GM23338 (cell line): ENCODE data around the gene DUSP1. TPM values are rescaled to one million over a fixed set of nuclear protein-coding genes. Genes with fewer than 3 reads are reported as not detected.
"Not testable (repeated sequence)": the region's sequence is repeated elsewhere in the genome, so short reads cannot be mapped to it uniquely, and the experiment has no call there.

Source experiments
- ATAC-seq: fragments of 200-7000 bp; cut with Tn5 transposase; 3 replicates; pipeline ENCODE4 v1.9.1; 2020
- DNase-seq: peaks from one replicate; pipeline ENCODE4 v3.0.0-alpha.2; 2015; ENCODE audit warnings: low spot score
- H2AFZ ChIP-seq: fragments of 200-600 bp; sonication (generic); 2 replicates; pipeline ENCODE4 v1.8.0; 2016; ENCODE audit warnings: antibody characterized with exemption, mild to moderate bottlenecking, moderate library complexity
- H3F3A ChIP-seq: fragments of 200-600 bp; sonication (generic); replicated peaks from 2 replicates; pipeline ENCODE4 v1.8.0; 2017; ENCODE audit warnings: antibody characterized with exemption, mixed run types, low read depth
- H3K27ac ChIP-seq: fragments of 200-600 bp; sonication (generic); 2 replicates; pipeline ENCODE4 v1.6.1; 2016; ENCODE audit warnings: low read depth
- H3K27me3 ChIP-seq: fragments of 200-600 bp; sonication (generic); 2 replicates; pipeline ENCODE4 v1.8.0; 2016; ENCODE audit warnings: mild to moderate bottlenecking, mixed run types, moderate library complexity; ENCODE audit not compliant: insufficient read depth
- H3K36me3 ChIP-seq: fragments of 200-600 bp; sonication (generic); 2 replicates; pipeline ENCODE4 v1.8.0; 2016; ENCODE audit warnings: mild to moderate bottlenecking; ENCODE audit not compliant: insufficient read depth
- H3K4me1 ChIP-seq: fragments of 200-600 bp; sonication (generic); 2 replicates; pipeline ENCODE4 v1.8.0; 2016; ENCODE audit warnings: mild to moderate bottlenecking, moderate library complexity; ENCODE audit not compliant: insufficient read depth
- H3K4me2 ChIP-seq: fragments of 200-600 bp; sonication (generic); 2 replicates; pipeline ENCODE4 v1.7.1; 2017; ENCODE audit warnings: mixed run types
- H3K4me3 ChIP-seq: fragments of 200-600 bp; sonication (generic); 2 replicates; pipeline ENCODE4 v1.6.1; 2016; ENCODE audit warnings: mixed run types
- H3K79me2 ChIP-seq: fragments of 200-600 bp; sonication (generic); replicated peaks from 2 replicates; pipeline ENCODE4 v1.8.0; 2017; ENCODE audit warnings: mild to moderate bottlenecking; ENCODE audit not compliant: insufficient read depth
- H3K9me2 ChIP-seq: fragments of 200-600 bp; sonication (generic); 2 replicates; pipeline ENCODE4 v1.8.0; 2017; ENCODE audit not compliant: insufficient read depth
- H4K20me1 ChIP-seq: fragments of 200-600 bp; sonication (generic); replicated peaks from 2 replicates; pipeline ENCODE4 v1.8.0; 2017; ENCODE audit warnings: mild to moderate bottlenecking; ENCODE audit not compliant: insufficient read depth
- H3K27ac Mint-ChIP-seq: 2 replicates; pipeline ENCODE4 v1.8.0; 2020; ENCODE audit warnings: inconsistent platforms, mild to moderate bottlenecking, moderate library complexity, mixed read lengths
- H3K27me3 Mint-ChIP-seq: 3 replicates; pipeline ENCODE4 v1.8.0; 2022; ENCODE audit warnings: low read depth, mild to moderate bottlenecking, moderate library complexity, mixed read lengths, inconsistent platforms; ENCODE audit not compliant: insufficient read depth, poor library complexity
- H3K36me3 Mint-ChIP-seq: 3 replicates; pipeline ENCODE4 v1.8.0; 2021; ENCODE audit warnings: low read depth, mild to moderate bottlenecking, inconsistent platforms, moderate library complexity, mixed read lengths
- H3K4me1 Mint-ChIP-seq: 3 replicates; pipeline ENCODE4 v1.8.0; 2020; ENCODE audit warnings: mild to moderate bottlenecking, inconsistent platforms, mixed read lengths
- H3K4me3 Mint-ChIP-seq: 3 replicates; pipeline ENCODE4 v1.8.0; 2021; ENCODE audit warnings: moderate library complexity, mild to moderate bottlenecking, inconsistent platforms, mixed read lengths
- H3K9me3 Mint-ChIP-seq: 3 replicates; pipeline ENCODE4 v1.8.0; 2020; ENCODE audit warnings: moderate library complexity, mild to moderate bottlenecking, inconsistent platforms, mixed read lengths
- CREB1 ChIP-seq: fragments of 250-450 bp; sonication (Bioruptor Pico); IDR thresholded peaks from 2 replicates; pipeline ENCODE4 v1.5.0; 2020; ENCODE audit warnings: low read depth, mild to moderate bottlenecking, moderate library complexity
- EZH2 ChIP-seq: fragments of 200-600 bp; sonication (generic); IDR thresholded peaks from one replicate; pipeline ENCODE4 v1.8.0; 2017; ENCODE audit warnings: antibody characterized with exemption, mild to moderate bottlenecking, low read depth; ENCODE audit not compliant: unreplicated experiment
- EZH2phosphoT487 ChIP-seq: fragments of 200-600 bp; sonication (generic); IDR thresholded peaks from one replicate; pipeline ENCODE4 v1.8.1; 2018; ENCODE audit warnings: antibody characterized with exemption; ENCODE audit not compliant: unreplicated experiment
- JUNB ChIP-seq: IDR thresholded peaks from one replicate; pipeline ENCODE4 v1.6.1; 2016; ENCODE audit warnings: antibody characterized with exemption; ENCODE audit not compliant: unreplicated experiment
- NANOG ChIP-seq: IDR thresholded peaks from 2 replicates; pipeline ENCODE4 v1.6.1; 2016; ENCODE audit warnings: antibody characterized with exemption, borderline replicate concordance
- POLR2AphosphoS5 ChIP-seq: IDR thresholded peaks from 2 replicates; pipeline ENCODE4 v1.6.1; 2016; ENCODE audit warnings: antibody characterized with exemption, low read depth
- STAT1 ChIP-seq: IDR thresholded peaks from one replicate; pipeline ENCODE4 v1.6.1; 2016; ENCODE audit warnings: antibody characterized with exemption; ENCODE audit not compliant: unreplicated experiment
- ZNF114 ChIP-seq: fragments of 250-450 bp; sonication (Bioruptor Pico); IDR thresholded peaks from 2 replicates; pipeline ENCODE4 v1.5.0; 2020; ENCODE audit warnings: mild to moderate bottlenecking, moderate library complexity
- ZNF331 ChIP-seq: fragments of 250-450 bp; sonication (Bioruptor Pico); IDR thresholded peaks from 2 replicates; pipeline ENCODE4 v1.5.0; 2020; ENCODE audit warnings: low read depth, mild to moderate bottlenecking, moderate library complexity
- polyA plus RNA-seq: library from polyadenylated mRNA; unstranded; fragments of >200 nt; fragmentation: Nextera tagmentation; extraction: Ambion mirVana; gene quantifications from 2 replicates; pipeline ENCODE4 v1.2.1, GENCODE V29; 2016
- total RNA-seq: library from RNA; depleted of rRNA; stranded (reverse); fragments of >200 nt; shearing (Covaris generic); gene quantifications from 2 replicates; pipeline ENCODE4 v1.2.3, GENCODE V29; 2014
- TF ChIP-seq, protein P1 (sequence below): IDR thresholded peaks from one replicate; pipeline ENCODE4 v1.6.1; 2018; ENCODE audit warnings: antibody characterized with exemption; ENCODE audit not compliant: unreplicated experiment

The DUSP1 gene
- total and polyA plus RNA-seq, 2 experiments from 2014 or later = 9.7 to 17.2 TPM

DNA sequence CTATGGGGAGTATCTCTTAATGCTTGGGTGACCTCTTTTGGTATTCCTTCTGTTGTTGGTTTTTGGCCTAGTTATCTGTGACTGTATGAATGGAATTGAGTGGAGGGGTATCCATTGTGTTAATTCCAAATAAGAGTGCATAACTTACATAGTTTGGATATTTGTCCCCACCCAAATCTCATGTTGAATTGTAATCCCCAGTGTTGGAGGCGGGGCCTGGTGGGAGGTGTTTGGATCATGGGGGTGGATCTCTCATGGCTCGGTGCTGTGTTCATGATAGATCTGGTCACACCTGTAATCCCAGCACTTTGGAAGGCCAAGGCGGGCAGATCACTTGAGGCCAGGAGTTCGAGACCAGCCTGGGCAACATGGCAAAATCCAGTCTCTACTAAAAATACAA is 13.2 kb upstream of the DUSP1 start:
- H3K4me3 Mint-ChIP-seq, H3K27ac ChIP-seq, H4K20me1 ChIP-seq, H3K4me2 ChIP-seq, H3K27ac Mint-ChIP-seq, DNase-seq, H3K36me3 ChIP-seq, H3K4me1 Mint-ChIP-seq, H3K4me3 ChIP-seq, H3K27me3 ChIP-seq, H2AFZ ChIP-seq, H3F3A ChIP-seq, H3K79me2 ChIP-seq, H3K27me3 Mint-ChIP-seq, H3K36me3 Mint-ChIP-seq, H3K9me3 Mint-ChIP-seq, H3K9me2 ChIP-seq, ATAC-seq, H3K4me1 ChIP-seq: not testable (repeated sequence)

DNA sequence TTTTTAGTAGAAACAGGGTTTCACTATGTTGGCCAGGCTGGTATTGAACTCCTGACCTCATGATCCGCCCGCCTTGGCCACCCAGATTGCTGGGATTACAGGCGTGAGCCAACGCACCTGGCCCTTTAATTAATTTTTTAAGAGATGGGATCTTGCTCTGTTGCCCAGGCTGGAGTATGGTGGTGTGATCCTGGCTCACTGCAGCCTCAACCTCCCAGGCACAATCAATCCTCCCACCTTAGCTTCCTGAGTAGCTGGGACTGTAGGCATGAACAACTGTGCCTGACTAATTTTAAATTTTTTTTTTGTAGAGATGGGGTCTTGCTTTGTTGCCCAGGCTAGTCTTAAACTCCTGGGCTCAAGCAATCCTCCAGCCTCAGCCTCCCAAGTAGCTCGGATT is 12.3 kb upstream of the DUSP1 start:
- H3K4me2 ChIP-seq, H3K4me3 Mint-ChIP-seq, H3K9me3 Mint-ChIP-seq, H3K27ac Mint-ChIP-seq, H3K27me3 Mint-ChIP-seq, H3K27me3 ChIP-seq, DNase-seq, H3K4me3 ChIP-seq, ATAC-seq, H3K9me2 ChIP-seq, H3K27ac ChIP-seq, H3K4me1 ChIP-seq, H3F3A ChIP-seq, H3K4me1 Mint-ChIP-seq, H4K20me1 ChIP-seq, H2AFZ ChIP-seq, H3K36me3 Mint-ChIP-seq, H3K36me3 ChIP-seq, H3K79me2 ChIP-seq: not testable (repeated sequence)

DNA sequence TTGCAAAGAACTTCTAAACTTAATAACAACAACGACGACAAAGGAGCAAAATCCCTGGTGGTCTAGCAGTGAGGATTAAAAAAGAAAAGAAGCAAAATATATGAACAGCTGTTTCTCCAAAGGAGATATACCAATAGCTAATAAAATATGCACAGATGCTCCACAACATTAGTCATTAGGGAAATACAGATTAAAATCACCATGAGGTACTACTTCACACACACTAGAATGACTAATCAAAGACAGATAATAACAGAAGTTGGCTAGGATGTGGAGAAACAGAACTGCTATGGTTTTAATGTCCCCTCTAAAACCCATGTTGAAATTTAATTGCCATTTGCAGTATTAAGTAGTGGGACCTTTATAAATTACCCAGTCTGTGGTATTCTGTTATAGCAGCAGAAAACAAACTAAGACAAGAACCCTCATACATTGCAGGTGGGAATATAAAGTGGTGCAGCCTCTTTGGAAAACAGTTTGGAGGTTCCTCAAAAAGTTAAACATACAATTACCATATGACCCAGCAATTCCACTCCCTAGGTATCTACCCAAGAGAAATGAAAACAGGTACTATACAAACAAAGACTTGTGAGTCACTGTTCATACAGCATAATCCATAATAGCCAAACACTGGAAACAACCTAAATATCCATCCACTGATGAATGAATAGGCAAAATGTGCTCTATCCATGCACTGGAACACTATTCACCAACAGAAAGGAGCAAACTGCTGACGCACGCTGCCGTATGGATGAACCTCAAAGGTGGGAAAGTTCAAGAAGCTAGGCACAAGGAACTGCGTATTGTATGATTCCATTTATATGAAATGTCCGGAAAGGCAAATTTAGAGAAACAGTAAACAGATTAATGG is 11.4 kb upstream of the DUSP1 start:
- Mint-ChIP-seq H3K4me1 (peaks cover 3% of the 10 kb centered on the region; the same call in 1 of the 3 replicates), H3K36me3 (no peaks in the 10 kb centered on the region), H3K4me3 (no peak overlapping the region), H3K27me3 (peaks cover 3% of the 10 kb centered on the region), H3K9me3 (no peaks in the 10 kb centered on the region), H3K27ac (no peak overlapping the region)
- H3K4me3 ChIP-seq = no peak overlapping the region
- H3K9me2 ChIP-seq = no peaks in the 10 kb centered on the region
- no peak for ATAC-seq
- no peak overlapping the region for H3K27ac ChIP-seq
- no peaks in the 10 kb centered on the region for H3K4me1 ChIP-seq
- DNase-seq = no peak
- no peaks in the 10 kb centered on the region for H3K36me3 ChIP-seq
- H3K79me2 ChIP-seq = no peaks in the 10 kb centered on the region
- no peak overlapping the region for H2AFZ ChIP-seq
- H4K20me1 ChIP-seq = no peaks in the 10 kb centered on the region
- no peak overlapping the region for H3K4me2 ChIP-seq
- H3K27me3 ChIP-seq = no peaks in the 10 kb centered on the region
- H3F3A ChIP-seq = no peaks in the 10 kb centered on the region
- TF ChIP-seq EZH2phosphoT487 (no peak), ZNF114 (CRISPR knock-in tag) (no peak), EZH2 (no peak), ZNF331 (CRISPR knock-in tag) (no peak), STAT1 (no peak), JUNB (no peak), NANOG (no peak), CREB1 (no peak), POLR2AphosphoS5 (no peak)
- TF ChIP-seq, protein P1, sequence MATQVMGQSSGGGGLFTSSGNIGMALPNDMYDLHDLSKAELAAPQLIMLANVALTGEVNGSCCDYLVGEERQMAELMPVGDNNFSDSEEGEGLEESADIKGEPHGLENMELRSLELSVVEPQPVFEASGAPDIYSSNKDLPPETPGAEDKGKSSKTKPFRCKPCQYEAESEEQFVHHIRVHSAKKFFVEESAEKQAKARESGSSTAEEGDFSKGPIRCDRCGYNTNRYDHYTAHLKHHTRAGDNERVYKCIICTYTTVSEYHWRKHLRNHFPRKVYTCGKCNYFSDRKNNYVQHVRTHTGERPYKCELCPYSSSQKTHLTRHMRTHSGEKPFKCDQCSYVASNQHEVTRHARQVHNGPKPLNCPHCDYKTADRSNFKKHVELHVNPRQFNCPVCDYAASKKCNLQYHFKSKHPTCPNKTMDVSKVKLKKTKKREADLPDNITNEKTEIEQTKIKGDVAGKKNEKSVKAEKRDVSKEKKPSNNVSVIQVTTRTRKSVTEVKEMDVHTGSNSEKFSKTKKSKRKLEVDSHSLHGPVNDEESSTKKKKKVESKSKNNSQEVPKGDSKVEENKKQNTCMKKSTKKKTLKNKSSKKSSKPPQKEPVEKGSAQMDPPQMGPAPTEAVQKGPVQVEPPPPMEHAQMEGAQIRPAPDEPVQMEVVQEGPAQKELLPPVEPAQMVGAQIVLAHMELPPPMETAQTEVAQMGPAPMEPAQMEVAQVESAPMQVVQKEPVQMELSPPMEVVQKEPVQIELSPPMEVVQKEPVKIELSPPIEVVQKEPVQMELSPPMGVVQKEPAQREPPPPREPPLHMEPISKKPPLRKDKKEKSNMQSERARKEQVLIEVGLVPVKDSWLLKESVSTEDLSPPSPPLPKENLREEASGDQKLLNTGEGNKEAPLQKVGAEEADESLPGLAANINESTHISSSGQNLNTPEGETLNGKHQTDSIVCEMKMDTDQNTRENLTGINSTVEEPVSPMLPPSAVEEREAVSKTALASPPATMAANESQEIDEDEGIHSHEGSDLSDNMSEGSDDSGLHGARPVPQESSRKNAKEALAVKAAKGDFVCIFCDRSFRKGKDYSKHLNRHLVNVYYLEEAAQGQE = no peak
